ENCODE data around the gene HERC6. TPM values are rescaled to one million over a fixed set of nuclear protein-coding genes. Genes with fewer than 3 reads are reported as not detected.

Gene HERC6
- total RNA-seq, 1 experiment from 2014 or later: 4.1 TPM

DNA sequence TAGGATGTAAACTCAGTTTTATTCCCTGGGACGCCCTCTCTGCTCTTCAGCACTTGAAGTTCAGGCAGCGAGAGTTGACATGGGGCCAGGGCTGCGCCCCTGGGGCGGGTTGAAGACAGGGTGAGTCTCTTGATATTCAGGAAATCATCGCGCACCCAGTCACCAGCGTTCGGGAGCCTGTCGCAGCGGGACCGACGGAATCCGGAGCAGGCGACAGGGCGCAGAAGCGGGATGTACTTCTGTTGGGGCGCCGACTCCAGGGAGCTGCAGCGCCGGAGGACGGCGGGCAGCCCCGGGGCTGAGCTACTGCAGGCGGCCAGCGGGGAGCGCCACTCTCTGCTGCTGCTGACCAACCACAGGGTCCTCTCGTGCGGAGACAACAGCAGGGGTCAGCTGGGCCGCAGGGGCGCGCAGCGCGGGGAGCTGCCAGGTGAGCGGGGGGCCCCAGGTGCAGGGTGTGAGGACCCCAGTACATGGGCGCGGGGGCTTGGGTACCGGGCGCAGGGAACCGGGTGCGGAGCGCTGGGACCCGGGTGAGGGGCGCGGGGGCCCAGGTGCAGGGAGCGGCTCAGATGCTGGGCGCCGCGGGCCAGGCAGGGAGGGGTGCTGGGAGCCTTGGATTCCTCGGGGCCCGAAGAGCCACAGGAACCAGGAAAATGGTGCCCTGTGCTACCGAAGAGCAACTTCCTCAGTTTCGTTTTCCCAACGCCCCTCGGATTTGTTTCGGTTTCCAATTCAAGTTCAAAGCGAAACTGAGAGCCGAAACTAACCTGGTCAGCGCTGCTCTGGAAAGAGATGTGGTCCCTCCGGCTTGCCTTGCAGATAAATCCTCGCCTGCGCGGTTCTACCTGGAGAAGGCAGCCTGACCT lies at the start of gene HERC6 (continued):
- TF ChIP-seq, protein P1, sequence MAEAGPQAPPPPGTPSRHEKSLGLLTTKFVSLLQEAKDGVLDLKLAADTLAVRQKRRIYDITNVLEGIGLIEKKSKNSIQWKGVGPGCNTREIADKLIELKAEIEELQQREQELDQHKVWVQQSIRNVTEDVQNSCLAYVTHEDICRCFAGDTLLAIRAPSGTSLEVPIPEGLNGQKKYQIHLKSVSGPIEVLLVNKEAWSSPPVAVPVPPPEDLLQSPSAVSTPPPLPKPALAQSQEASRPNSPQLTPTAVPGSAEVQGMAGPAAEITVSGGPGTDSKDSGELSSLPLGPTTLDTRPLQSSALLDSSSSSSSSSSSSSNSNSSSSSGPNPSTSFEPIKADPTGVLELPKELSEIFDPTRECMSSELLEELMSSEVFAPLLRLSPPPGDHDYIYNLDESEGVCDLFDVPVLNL (CRISPR knock-in tag; IDR thresholded peaks at IDR 0.05; ENCODE audit: borderline replicate concordance, low read depth): no peak
- TF ChIP-seq MYBL2 (CRISPR knock-in tag; IDR thresholded peaks at IDR 0.05): peak; percentile 42; the same call in 1 of the 2 replicates
- no peak for TF ChIP-seq EMX1 (CRISPR knock-in tag; IDR thresholded peaks at IDR 0.05)
- TF ChIP-seq, protein P2, sequence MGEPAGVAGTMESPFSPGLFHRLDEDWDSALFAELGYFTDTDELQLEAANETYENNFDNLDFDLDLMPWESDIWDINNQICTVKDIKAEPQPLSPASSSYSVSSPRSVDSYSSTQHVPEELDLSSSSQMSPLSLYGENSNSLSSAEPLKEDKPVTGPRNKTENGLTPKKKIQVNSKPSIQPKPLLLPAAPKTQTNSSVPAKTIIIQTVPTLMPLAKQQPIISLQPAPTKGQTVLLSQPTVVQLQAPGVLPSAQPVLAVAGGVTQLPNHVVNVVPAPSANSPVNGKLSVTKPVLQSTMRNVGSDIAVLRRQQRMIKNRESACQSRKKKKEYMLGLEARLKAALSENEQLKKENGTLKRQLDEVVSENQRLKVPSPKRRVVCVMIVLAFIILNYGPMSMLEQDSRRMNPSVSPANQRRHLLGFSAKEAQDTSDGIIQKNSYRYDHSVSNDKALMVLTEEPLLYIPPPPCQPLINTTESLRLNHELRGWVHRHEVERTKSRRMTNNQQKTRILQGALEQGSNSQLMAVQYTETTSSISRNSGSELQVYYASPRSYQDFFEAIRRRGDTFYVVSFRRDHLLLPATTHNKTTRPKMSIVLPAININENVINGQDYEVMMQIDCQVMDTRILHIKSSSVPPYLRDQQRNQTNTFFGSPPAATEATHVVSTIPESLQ (CRISPR knock-in tag; IDR thresholded peaks at IDR 0.05): no peak
- 0 out of 2 replicates have a peak, but pooled peaks have one; percentile 27 for TF ChIP-seq ZBTB43 (CRISPR knock-in tag; IDR thresholded peaks at IDR 0.05)
- no peak for TF ChIP-seq MXD4 (CRISPR knock-in tag; IDR thresholded peaks at IDR 0.05; ENCODE audit: borderline replicate concordance)
- TF ChIP-seq, protein P3, sequence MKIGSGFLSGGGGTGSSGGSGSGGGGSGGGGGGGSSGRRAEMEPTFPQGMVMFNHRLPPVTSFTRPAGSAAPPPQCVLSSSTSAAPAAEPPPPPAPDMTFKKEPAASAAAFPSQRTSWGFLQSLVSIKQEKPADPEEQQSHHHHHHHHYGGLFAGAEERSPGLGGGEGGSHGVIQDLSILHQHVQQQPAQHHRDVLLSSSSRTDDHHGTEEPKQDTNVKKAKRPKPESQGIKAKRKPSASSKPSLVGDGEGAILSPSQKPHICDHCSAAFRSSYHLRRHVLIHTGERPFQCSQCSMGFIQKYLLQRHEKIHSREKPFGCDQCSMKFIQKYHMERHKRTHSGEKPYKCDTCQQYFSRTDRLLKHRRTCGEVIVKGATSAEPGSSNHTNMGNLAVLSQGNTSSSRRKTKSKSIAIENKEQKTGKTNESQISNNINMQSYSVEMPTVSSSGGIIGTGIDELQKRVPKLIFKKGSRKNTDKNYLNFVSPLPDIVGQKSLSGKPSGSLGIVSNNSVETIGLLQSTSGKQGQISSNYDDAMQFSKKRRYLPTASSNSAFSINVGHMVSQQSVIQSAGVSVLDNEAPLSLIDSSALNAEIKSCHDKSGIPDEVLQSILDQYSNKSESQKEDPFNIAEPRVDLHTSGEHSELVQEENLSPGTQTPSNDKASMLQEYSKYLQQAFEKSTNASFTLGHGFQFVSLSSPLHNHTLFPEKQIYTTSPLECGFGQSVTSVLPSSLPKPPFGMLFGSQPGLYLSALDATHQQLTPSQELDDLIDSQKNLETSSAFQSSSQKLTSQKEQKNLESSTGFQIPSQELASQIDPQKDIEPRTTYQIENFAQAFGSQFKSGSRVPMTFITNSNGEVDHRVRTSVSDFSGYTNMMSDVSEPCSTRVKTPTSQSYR (CRISPR knock-in tag; IDR thresholded peaks at IDR 0.05): no peak
- no peak for TF ChIP-seq ZNF219 (CRISPR knock-in tag; IDR thresholded peaks at IDR 0.05; ENCODE audit: borderline replicate concordance)
- no peak for TF ChIP-seq JUN (CRISPR knock-in tag; IDR thresholded peaks at IDR 0.05)
- no peak for TF ChIP-seq PRRX2 (CRISPR knock-in tag; IDR thresholded peaks at IDR 0.05)
- peak; percentile 72 for TF ChIP-seq TEAD1 (CRISPR knock-in tag; IDR thresholded peaks at IDR 0.05)
- 0 out of 2 replicates have a peak, but pooled peaks have one; percentile 29 for TF ChIP-seq ZNF317 (CRISPR knock-in tag; IDR thresholded peaks at IDR 0.05; ENCODE audit: borderline replicate concordance, low read depth)
- no peak for TF ChIP-seq CBFB (CRISPR knock-in tag; IDR thresholded peaks at IDR 0.05; ENCODE audit: low read depth)
- no peak for TF ChIP-seq ZNF138 (CRISPR knock-in tag; conservative IDR thresholded peaks at IDR 0.05)
- TF ChIP-seq ZNF232 (CRISPR knock-in tag; IDR thresholded peaks at IDR 0.05): 0 out of 2 replicates have a peak, but pooled peaks have one; percentile 40
- TF ChIP-seq NFE2L1 (CRISPR knock-in tag; IDR thresholded peaks at IDR 0.05): no peak
- peak; percentile 85; the same call in 1 of the 2 replicates for TF ChIP-seq ETV6 (CRISPR knock-in tag; IDR thresholded peaks at IDR 0.05)
- no peak for TF ChIP-seq TCF7 (CRISPR knock-in tag; IDR thresholded peaks at IDR 0.05; ENCODE audit: low read depth)
- no peak for TF ChIP-seq IRF2 (CRISPR knock-in tag; IDR thresholded peaks at IDR 0.05; ENCODE audit: borderline replicate concordance, low read depth)
- TF ChIP-seq ZNF671 (CRISPR knock-in tag; IDR thresholded peaks at IDR 0.05): no peak
- TF ChIP-seq, protein P4, sequence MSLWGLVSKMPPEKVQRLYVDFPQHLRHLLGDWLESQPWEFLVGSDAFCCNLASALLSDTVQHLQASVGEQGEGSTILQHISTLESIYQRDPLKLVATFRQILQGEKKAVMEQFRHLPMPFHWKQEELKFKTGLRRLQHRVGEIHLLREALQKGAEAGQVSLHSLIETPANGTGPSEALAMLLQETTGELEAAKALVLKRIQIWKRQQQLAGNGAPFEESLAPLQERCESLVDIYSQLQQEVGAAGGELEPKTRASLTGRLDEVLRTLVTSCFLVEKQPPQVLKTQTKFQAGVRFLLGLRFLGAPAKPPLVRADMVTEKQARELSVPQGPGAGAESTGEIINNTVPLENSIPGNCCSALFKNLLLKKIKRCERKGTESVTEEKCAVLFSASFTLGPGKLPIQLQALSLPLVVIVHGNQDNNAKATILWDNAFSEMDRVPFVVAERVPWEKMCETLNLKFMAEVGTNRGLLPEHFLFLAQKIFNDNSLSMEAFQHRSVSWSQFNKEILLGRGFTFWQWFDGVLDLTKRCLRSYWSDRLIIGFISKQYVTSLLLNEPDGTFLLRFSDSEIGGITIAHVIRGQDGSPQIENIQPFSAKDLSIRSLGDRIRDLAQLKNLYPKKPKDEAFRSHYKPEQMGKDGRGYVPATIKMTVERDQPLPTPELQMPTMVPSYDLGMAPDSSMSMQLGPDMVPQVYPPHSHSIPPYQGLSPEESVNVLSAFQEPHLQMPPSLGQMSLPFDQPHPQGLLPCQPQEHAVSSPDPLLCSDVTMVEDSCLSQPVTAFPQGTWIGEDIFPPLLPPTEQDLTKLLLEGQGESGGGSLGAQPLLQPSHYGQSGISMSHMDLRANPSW (CRISPR knock-in tag; conservative IDR thresholded peaks at IDR 0.05; ENCODE audit: low read depth): no peak
- no peak for TF ChIP-seq KAT7 (CRISPR knock-in tag; IDR thresholded peaks at IDR 0.05; ENCODE audit: borderline replicate concordance)
- peak; percentile 96 for TF ChIP-seq ZNF423 (CRISPR knock-in tag; IDR thresholded peaks at IDR 0.05)
- TF ChIP-seq E2F5 (CRISPR knock-in tag; IDR thresholded peaks at IDR 0.05): peak; percentile 75; the same call in 1 of the 2 replicates
- no peak for TF ChIP-seq HMGA2 (CRISPR knock-in tag; IDR thresholded peaks at IDR 0.05)
- no peak for TF ChIP-seq ERG (CRISPR knock-in tag; IDR thresholded peaks at IDR 0.05)
- TF ChIP-seq ZNF416 (CRISPR knock-in tag; IDR thresholded peaks at IDR 0.05): 0 out of 2 replicates have a peak, but pooled peaks have one; percentile 16
